ENCODE data around the gene DISC1.
"Not testable (repeated sequence)": the region's sequence is repeated elsewhere in the genome, so short reads cannot be mapped to it uniquely, and the experiment has no call there.

The DISC1 gene

GRCh38 chr1:231865331-231865730 lies 238.7 kb downstream of the DISC1 start:
- DNase-seq = no peak

- DNase-seq = no peak
Measured at GRCh38 chr1:231866392-231867331, 240.1 kb downstream of the DISC1 start.

GRCh38 chr1:231867607-231868006 lies 241.0 kb downstream of the DISC1 start:
- no peak for DNase-seq

GRCh38 chr1:231869364-231869763 lies 242.8 kb downstream of the DISC1 start:
- DNase-seq = no peak

- DNase-seq = no peak
Measured at GRCh38 chr1:231871471-231871870, 244.9 kb downstream of the DISC1 start.

- no peak for DNase-seq
Measured at GRCh38 chr1:231871878-231872277, 245.3 kb downstream of the DISC1 start.

GRCh38 chr1:231872461-231872910 lies 245.9 kb downstream of the DISC1 start:
- DNase-seq = no peak

- no peak for DNase-seq
Measured at GRCh38 chr1:231878737-231879136, 252.1 kb downstream of the DISC1 start.

- DNase-seq = no peak
Measured at GRCh38 chr1:231879296-231879695, 252.7 kb downstream of the DISC1 start.

GRCh38 chr1:231882333-231882732 lies 255.7 kb downstream of the DISC1 start:
- no peak for DNase-seq

GRCh38 chr1:231882790-231883189 lies 256.2 kb downstream of the DISC1 start:
- no peak for DNase-seq

- no peak for DNase-seq
Measured at GRCh38 chr1:231883382-231883781, 256.8 kb downstream of the DISC1 start.

- DNase-seq = peak; percentile 12
Measured at GRCh38 chr1:231885209-231885854, 258.7 kb downstream of the DISC1 start.

GRCh38 chr1:231887166-231887565 lies 260.6 kb downstream of the DISC1 start:
- no peak for DNase-seq

- DNase-seq = no peak
Measured at GRCh38 chr1:231887866-231888265, 261.3 kb downstream of the DISC1 start.

- no peak for DNase-seq
Measured at GRCh38 chr1:231890791-231891190, 264.2 kb downstream of the DISC1 start.

- no peak for DNase-seq
Measured at GRCh38 chr1:231893400-231894102, 267.0 kb downstream of the DISC1 start.

GRCh38 chr1:231896806-231897205 lies 270.2 kb downstream of the DISC1 start:
- DNase-seq = no peak

- DNase-seq = no peak
Measured at GRCh38 chr1:231899046-231899445, 272.5 kb downstream of the DISC1 start.

GRCh38 chr1:231899713-231900435 lies 273.3 kb downstream of the DISC1 start:
- no peak for DNase-seq

GRCh38 chr1:231903586-231904081 lies 277.0 kb downstream of the DISC1 start:
- no peak for DNase-seq

- not testable (repeated sequence) for DNase-seq
Measured at GRCh38 chr1:231907310-231907709, 280.7 kb downstream of the DISC1 start.

GRCh38 chr1:231913493-231913892 lies 286.9 kb downstream of the DISC1 start:
- no peak for DNase-seq

All from amniotic stem cell (primary cell).